HFFc6 (cell line): Measurements from ENCODE around the gene SIGLEC7. TPM values are rescaled to one million over a fixed set of nuclear protein-coding genes. Genes with fewer than 3 reads are reported as not detected.
"Not testable (repeated sequence)": the region's sequence is repeated elsewhere in the genome, so short reads cannot be mapped to it uniquely, and the experiment has no call there.

Source experiments
- DNase-seq: peaks from one replicate; pipeline ENCODE4 v3.0.0-alpha.2; 2018
- H3K27ac Mint-ChIP-seq: 2 replicates; pipeline ENCODE4 v1.8.0; 2020; ENCODE audit warnings: mild to moderate bottlenecking, mixed read lengths
- H3K27me3 Mint-ChIP-seq: 2 replicates; pipeline ENCODE4 v1.8.0; 2021; ENCODE audit warnings: mild to moderate bottlenecking, moderate library complexity, mixed read lengths; ENCODE audit not compliant: insufficient read depth
- H3K36me3 Mint-ChIP-seq: 2 replicates; pipeline ENCODE4 v1.8.0; 2021; ENCODE audit warnings: low read depth, mixed read lengths
- H3K4me1 Mint-ChIP-seq: 2 replicates; pipeline ENCODE4 v1.8.0; 2020; ENCODE audit warnings: low read depth, mixed read lengths
- H3K4me3 Mint-ChIP-seq: 2 replicates; pipeline ENCODE4 v1.8.0; 2020; ENCODE audit warnings: mild to moderate bottlenecking, moderate library complexity, mixed read lengths
- H3K9me3 Mint-ChIP-seq: 2 replicates; pipeline ENCODE4 v1.8.0; 2020; ENCODE audit warnings: mild to moderate bottlenecking, mixed read lengths
- total RNA-seq, 6 experiments: library from RNA; stranded (reverse); fragmentation: NEBNext Ultra II Directional; extraction: Animal tissue kit (Norgen Biotek cat#: 25700); gene quantifications; 2 replicates in 1 of 6; 3 replicates in 5 of 6; pipeline ENCODE4 v1.2.3, GENCODE V29; 2021
- TF ChIP-seq, protein P1 (sequence below): fragments of 200-600 bp; sonication (generic); IDR thresholded peaks from 2 replicates; pipeline ENCODE4 v1.5.0; 2021; ENCODE audit warnings: antibody characterized with exemption, mild to moderate bottlenecking

Gene SIGLEC7
- total RNA-seq, 6 experiments from 2014 or later = not detected

DNA sequence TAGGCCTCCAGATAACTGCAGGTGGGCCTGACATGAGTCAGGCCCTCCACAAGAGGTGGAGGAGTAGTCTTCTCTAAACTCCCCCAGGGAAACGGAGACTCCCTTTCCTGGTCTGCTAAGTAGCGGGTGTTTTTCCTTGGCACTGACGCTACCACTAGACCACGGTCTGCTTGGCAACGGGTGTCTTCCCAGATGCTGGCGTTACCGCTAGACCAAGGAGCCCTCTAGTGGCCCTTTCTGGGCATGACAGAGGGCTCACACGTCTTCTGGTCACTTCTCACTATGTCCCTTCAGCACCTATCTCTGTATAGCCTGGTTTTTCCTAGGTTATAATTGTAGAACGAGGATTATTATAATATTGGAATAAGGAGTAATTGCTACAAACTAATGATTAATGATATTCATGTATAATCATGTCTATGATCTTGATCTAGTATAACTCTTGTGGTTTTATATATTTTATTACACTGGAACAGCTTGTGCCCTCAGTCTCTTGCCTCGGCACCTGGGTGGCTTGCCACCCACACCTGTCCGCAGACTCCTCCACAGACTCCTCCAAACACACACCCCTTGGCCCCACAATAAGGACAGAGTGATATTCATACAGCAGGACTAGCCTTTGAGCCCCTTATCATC is 27.3 kb downstream of the SIGLEC7 start:
- not testable (repeated sequence) for H3K27me3 Mint-ChIP-seq

DNA sequence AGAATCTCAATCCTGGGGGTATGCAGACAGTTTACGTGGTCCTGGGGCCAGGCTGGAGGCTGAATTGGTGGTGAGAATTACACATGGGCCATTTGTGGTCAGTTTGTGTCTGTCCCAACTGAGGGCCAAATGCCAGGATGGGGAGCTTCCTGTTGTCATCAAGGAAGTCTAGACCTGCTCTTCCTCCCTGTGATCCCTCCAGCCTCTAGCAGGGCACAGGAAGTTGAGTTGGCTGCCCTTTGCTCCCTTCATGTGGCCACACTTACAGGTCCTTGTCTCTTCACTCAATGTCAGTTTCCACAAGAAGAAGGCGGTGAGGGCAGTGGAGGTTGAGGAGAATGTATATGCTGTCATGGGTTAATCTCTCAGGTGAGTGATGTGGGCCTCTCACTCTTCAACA is 30.1 kb downstream of the SIGLEC7 start:
- TF ChIP-seq, protein P1, sequence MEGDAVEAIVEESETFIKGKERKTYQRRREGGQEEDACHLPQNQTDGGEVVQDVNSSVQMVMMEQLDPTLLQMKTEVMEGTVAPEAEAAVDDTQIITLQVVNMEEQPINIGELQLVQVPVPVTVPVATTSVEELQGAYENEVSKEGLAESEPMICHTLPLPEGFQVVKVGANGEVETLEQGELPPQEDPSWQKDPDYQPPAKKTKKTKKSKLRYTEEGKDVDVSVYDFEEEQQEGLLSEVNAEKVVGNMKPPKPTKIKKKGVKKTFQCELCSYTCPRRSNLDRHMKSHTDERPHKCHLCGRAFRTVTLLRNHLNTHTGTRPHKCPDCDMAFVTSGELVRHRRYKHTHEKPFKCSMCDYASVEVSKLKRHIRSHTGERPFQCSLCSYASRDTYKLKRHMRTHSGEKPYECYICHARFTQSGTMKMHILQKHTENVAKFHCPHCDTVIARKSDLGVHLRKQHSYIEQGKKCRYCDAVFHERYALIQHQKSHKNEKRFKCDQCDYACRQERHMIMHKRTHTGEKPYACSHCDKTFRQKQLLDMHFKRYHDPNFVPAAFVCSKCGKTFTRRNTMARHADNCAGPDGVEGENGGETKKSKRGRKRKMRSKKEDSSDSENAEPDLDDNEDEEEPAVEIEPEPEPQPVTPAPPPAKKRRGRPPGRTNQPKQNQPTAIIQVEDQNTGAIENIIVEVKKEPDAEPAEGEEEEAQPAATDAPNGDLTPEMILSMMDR = no peak

More for the DNA sequence above, 27.3 kb downstream of the SIGLEC7 start:
- TF ChIP-seq, protein P1 = peak; percentile 88
- peak; percentile 65 for DNase-seq
- H3K9me3 Mint-ChIP-seq, H3K4me3 Mint-ChIP-seq, H3K4me1 Mint-ChIP-seq, H3K36me3 Mint-ChIP-seq: not testable (repeated sequence)
- 0 out of 2 replicates have a peak overlapping the region, but pooled peaks have one; percentile 50 for H3K27ac Mint-ChIP-seq

DNA sequence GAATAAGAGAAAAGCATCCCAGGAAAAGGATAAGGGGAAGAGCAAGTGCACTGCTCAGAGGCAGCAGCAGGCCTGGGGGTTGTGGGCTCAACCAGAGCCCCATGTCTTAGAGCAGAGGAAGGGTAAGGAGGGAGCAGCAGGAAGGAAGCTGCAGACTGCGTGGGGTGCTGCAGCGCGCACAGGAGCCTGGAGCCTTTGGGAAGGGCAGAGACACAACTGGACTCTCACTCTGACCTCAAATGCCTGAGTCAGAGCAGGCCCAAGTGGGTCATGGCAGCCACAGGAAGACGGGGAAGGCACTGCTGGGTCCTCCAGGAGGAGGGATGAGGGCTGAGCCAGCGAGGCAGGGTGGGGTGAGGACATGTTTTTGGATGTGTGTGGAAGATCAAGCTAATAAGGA is 31.6 kb downstream of the SIGLEC7 start:
- DNase-seq = no peak
- TF ChIP-seq, protein P1 = no peak
- Mint-ChIP-seq H3K9me3 (no peaks in the 10 kb centered on the region), H3K4me1 (peaks cover 4% of the 10 kb centered on the region; the same call in 1 of the 2 replicates), H3K27me3 (no peaks in the 10 kb centered on the region; the same call in 1 of the 2 replicates), H3K4me3 (no peak overlapping the region), H3K36me3 (no peaks in the 10 kb centered on the region), H3K27ac (no peak overlapping the region)

More for the DNA sequence above, 30.1 kb downstream of the SIGLEC7 start:
- Mint-ChIP-seq H3K27me3 (peaks cover 4% of the 10 kb centered on the region), H3K4me3 (no peak overlapping the region), H3K4me1 (peaks cover 7% of the 10 kb centered on the region; the same call in 1 of the 2 replicates), H3K27ac (no peak overlapping the region), H3K36me3 (no peaks in the 10 kb centered on the region), H3K9me3 (no peaks in the 10 kb centered on the region)
- no peak for DNase-seq

DNA sequence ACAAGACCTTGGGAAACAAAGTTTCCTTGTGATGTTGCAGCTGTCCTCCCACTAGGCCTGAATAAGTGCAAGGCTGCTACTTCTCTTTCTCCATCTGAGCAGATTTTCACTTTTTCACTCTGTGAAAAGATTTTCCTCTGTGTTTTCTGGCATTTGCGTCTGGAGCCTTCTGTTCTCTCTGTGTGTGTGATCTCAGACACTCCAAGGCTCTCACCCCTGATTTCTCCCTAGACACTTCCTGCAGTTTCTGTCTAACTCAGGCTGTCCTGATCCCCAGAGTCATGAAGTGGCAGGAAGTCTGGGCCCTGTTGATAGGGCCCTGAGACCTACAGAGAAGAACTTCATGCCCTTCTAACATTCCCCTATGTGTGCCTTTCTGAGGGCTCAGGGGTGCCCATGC is 37.2 kb downstream of the SIGLEC7 start:
- DNase-seq = no peak
- Mint-ChIP-seq H3K4me3 (no peak overlapping the region), H3K27me3 (no peaks in the 10 kb centered on the region), H3K4me1 (no peaks in the 10 kb centered on the region), H3K9me3 (peaks cover 15% of the 10 kb centered on the region), H3K36me3 (peaks cover 7% of the 10 kb centered on the region; the same call in 1 of the 2 replicates), H3K27ac (no peak overlapping the region)
- TF ChIP-seq, protein P1 = no peak

DNA sequence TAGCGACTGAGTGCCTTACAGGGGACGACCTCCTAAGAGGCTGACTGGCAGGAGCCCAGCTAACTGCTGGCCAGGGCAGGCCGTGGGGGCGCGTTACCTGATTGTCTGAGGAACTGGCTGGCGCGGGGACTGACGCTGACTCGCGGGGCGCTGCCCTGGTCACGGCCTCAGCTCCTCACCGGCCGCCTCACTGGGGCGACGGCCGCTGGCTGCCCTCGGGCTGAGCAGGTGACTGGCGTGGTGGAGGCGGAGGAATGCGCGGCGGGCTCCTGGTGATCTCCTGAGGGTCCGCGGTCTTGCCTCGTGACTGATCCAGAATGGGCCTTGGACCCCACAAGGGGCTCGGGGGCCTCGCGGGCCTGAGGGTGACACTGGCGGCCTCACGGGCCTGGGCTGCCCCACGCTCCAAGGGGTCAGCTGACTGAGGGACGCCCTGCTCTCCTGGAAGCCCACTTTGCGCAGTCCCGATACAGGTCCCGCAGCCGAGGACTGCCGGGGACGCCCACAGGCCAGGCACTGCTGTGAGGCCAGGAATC is 39.3 kb downstream of the SIGLEC7 start:
- no peak overlapping the region for H3K4me3 Mint-ChIP-seq
- peaks cover 24% of the 10 kb centered on the region for H3K9me3 Mint-ChIP-seq
- no peaks in the 10 kb centered on the region for H3K27me3 Mint-ChIP-seq
- TF ChIP-seq, protein P1 = no peak
- H3K36me3 Mint-ChIP-seq = peaks cover 7% of the 10 kb centered on the region; the same call in 1 of the 2 replicates
- H3K27ac Mint-ChIP-seq = no peak overlapping the region
- no peaks in the 10 kb centered on the region for H3K4me1 Mint-ChIP-seq
- DNase-seq = no peak
